ENCODE results near the gene FBXO27.

DNA sequence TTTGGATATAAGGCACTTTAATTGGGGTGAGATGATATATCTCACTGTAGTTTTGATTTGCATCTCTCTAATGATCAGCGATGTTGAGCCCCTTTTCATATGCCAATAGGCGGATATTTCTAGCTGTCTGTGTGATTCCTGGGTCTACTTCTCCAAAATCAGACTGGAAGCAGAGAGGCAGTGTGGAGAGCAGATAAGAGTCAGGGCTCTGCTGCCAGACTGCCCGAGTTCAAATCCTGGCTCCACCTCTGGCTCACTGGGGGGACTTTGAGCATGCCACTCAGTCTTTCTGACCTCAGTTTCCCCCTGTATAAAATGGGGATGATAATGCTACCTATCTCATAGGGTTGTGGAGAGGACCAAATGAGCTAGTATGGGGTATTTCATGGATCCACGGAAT, 27.8 kb upstream of the FBXO27 start:
- TF ChIP-seq, protein P1, sequence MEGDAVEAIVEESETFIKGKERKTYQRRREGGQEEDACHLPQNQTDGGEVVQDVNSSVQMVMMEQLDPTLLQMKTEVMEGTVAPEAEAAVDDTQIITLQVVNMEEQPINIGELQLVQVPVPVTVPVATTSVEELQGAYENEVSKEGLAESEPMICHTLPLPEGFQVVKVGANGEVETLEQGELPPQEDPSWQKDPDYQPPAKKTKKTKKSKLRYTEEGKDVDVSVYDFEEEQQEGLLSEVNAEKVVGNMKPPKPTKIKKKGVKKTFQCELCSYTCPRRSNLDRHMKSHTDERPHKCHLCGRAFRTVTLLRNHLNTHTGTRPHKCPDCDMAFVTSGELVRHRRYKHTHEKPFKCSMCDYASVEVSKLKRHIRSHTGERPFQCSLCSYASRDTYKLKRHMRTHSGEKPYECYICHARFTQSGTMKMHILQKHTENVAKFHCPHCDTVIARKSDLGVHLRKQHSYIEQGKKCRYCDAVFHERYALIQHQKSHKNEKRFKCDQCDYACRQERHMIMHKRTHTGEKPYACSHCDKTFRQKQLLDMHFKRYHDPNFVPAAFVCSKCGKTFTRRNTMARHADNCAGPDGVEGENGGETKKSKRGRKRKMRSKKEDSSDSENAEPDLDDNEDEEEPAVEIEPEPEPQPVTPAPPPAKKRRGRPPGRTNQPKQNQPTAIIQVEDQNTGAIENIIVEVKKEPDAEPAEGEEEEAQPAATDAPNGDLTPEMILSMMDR (IDR thresholded peaks at IDR 0.05; ENCODE audit: low read length), result no peak
- TF ChIP-seq EZH2 (IDR thresholded peaks at IDR 0.05; ENCODE audit: borderline replicate concordance, low read length), result no peak
